CD14-positive monocyte (primary cell): ENCODE data around the gene GYPC. TPM values are rescaled to one million over a fixed set of nuclear protein-coding genes. Genes with fewer than 3 reads are reported as not detected.
A peak's percentile ranks its signal among the peaks of the same experiment; 100 is the strongest.

ENCODE experiments used
- DNase-seq, 3 donors: peaks; one replicate each; pipeline ENCODE4 v3.0.0-alpha.2; 2011 to 2022
- H2AFZ ChIP-seq: 2 replicates; pipeline ENCODE4 v1.6.0; 2012; ENCODE audit warnings: mild to moderate bottlenecking, low read depth, low read length, inconsistent platforms; ENCODE audit not compliant: insufficient read depth, poor library complexity, severe bottlenecking
- H3K27ac ChIP-seq, 2 donors: 1 replicate in 1 of 2; 2 replicates in 1 of 2; pipeline ENCODE4 v1.5.1; 2012 to 2013; ENCODE audit warnings: low read length in 2 of 2, control low read depth in 1 of 2, inconsistent platforms in 1 of 2, low read depth in 1 of 2, mild to moderate bottlenecking in 1 of 2
- H3K27me3 ChIP-seq, 2 donors: one replicate each; pipeline versions ENCODE4 v1.6.0 to v1.6.1; 2011 to 2013; ENCODE audit warnings: low read length in 2 of 2; ENCODE audit not compliant: control insufficient read depth in 2 of 2, insufficient read depth in 2 of 2
- H3K36me3 ChIP-seq, 2 donors: replicated peaks in 1 of 2; 1 replicate in 1 of 2; 2 replicates in 1 of 2; pipeline versions ENCODE4 v1.5.1 to v1.6.1; 2012 to 2013; ENCODE audit warnings: low read length in 2 of 2, control low read depth in 1 of 2, inconsistent platforms in 1 of 2, mild to moderate bottlenecking in 1 of 2; ENCODE audit not compliant: insufficient read depth in 2 of 2, control insufficient read depth in 1 of 2
- H3K4me1 ChIP-seq, 2 donors: 1 replicate in 1 of 2; 2 replicates in 1 of 2; pipeline versions ENCODE4 v1.5.1 to v1.6.1; 2012 to 2013; ENCODE audit warnings: low read length in 2 of 2, control low read depth in 1 of 2, inconsistent platforms in 1 of 2, mild to moderate bottlenecking in 1 of 2, moderate library complexity in 1 of 2; ENCODE audit not compliant: insufficient read depth in 2 of 2, control insufficient read depth in 1 of 2
- H3K4me2 ChIP-seq: replicated peaks from 2 replicates; pipeline ENCODE3; 2012; ENCODE audit warnings: low read length, moderate library complexity, mild to moderate bottlenecking; ENCODE audit not compliant: poor library complexity, severe bottlenecking; ENCODE audit errors: extremely low read depth
- H3K4me3 ChIP-seq, 3 experiments: fragments of 200-600 bp in 1 of 3; sonication (generic) in 1 of 3; replicated peaks in 1 of 3; 1 replicate in 2 of 3; 2 replicates in 1 of 3; pipeline ENCODE4 v1.5.1; 2011 to 2013; ENCODE audit warnings: low read length in 3 of 3, mild to moderate bottlenecking in 3 of 3, control low read depth in 2 of 3, low read depth in 2 of 3, inconsistent platforms in 1 of 3, moderate library complexity in 1 of 3
- H3K79me2 ChIP-seq: 2 replicates; pipeline ENCODE4 v1.6.0; 2012; ENCODE audit warnings: mild to moderate bottlenecking, control low read depth, inconsistent platforms, low read length, moderate library complexity; ENCODE audit not compliant: insufficient read depth
- H3K9ac ChIP-seq: 2 replicates; pipeline ENCODE4 v1.6.0; 2017; ENCODE audit warnings: low read length, mild to moderate bottlenecking; ENCODE audit not compliant: insufficient read depth, poor library complexity, severe bottlenecking
- H3K9me3 ChIP-seq, 2 donors: replicated peaks in 1 of 2; 1 replicate in 1 of 2; 2 replicates in 1 of 2; pipeline versions ENCODE4 v1.5.1 to v1.6.1; 2012 to 2013; ENCODE audit warnings: low read length in 2 of 2, control low read depth in 1 of 2; ENCODE audit not compliant: control insufficient read depth in 1 of 2, insufficient read depth in 1 of 2
- H4K20me1 ChIP-seq: 2 replicates; pipeline ENCODE4 v1.6.0; 2012; ENCODE audit warnings: mild to moderate bottlenecking, low read length, control low read depth, moderate library complexity; ENCODE audit not compliant: insufficient read depth
- H3K27ac Mint-ChIP-seq, 7 donors: one replicate each; pipeline ENCODE4 v1.8.0; 2020; ENCODE audit warnings: mild to moderate bottlenecking in 7 of 7, mixed read lengths in 7 of 7, moderate library complexity in 6 of 7, inconsistent platforms in 2 of 7
- H3K27me3 Mint-ChIP-seq, 3 donors: one replicate each; pipeline ENCODE4 v1.8.0; 2021 to 2022; ENCODE audit warnings: low read depth in 3 of 3, mild to moderate bottlenecking in 3 of 3, mixed read lengths in 3 of 3, moderate library complexity in 3 of 3, inconsistent platforms in 1 of 3
- H3K36me3 Mint-ChIP-seq, 2 donors: one replicate each; pipeline ENCODE4 v1.8.0; 2020; ENCODE audit warnings: mixed read lengths in 2 of 2, inconsistent platforms in 1 of 2, mild to moderate bottlenecking in 1 of 2
- H3K4me1 Mint-ChIP-seq: one replicate; pipeline ENCODE4 v1.8.0; 2020; ENCODE audit warnings: mild to moderate bottlenecking, mixed read lengths
- H3K4me3 Mint-ChIP-seq, 2 donors: one replicate each; pipeline ENCODE4 v1.8.0; 2020; ENCODE audit warnings: mild to moderate bottlenecking in 2 of 2, mixed read lengths in 2 of 2, moderate library complexity in 1 of 2
- H3K9me3 Mint-ChIP-seq, 7 donors: one replicate each; pipeline ENCODE4 v1.8.0; 2020 to 2022; ENCODE audit warnings: mixed read lengths in 7 of 7, mild to moderate bottlenecking in 6 of 7, moderate library complexity in 6 of 7, inconsistent platforms in 2 of 7
- WGBS: methylation state at CpG from one replicate; pipeline ENCODE4 v1.1.5; 2013; ENCODE audit warnings: missing lambda C conversion rate; ENCODE audit not compliant: insufficient coverage; 5-methylcytosine and 5-hydroxymethylcytosine counted together
- intact Hi-C, 2 donors: fragments of 100-400 bp; cut with micrococcal nuclease; formaldehyde crosslinking; loops; one replicate each; pipeline versions ENCODE4 v1.15.0 to v1.15.1; 2023
- polyA plus RNA-seq, 3 donors: library from polyadenylated mRNA; depleted of rRNA in 1 of 3; unstranded in 2 of 3; stranded (reverse) in 1 of 3; fragments of 300-500 nt in 2 of 3; fragments of >200 nt in 1 of 3; fragmentation: Illumina TruSeq in 2 of 3; gene quantifications; 1 replicate in 2 of 3; 2 replicates in 1 of 3; pipeline ENCODE4 v1.2.3, GENCODE V29; 2012 to 2021
- TF ChIP-seq, protein P1 (sequence below): fragments of 200-600 bp; IDR thresholded peaks from one replicate; pipeline ENCODE4 v1.8.0; 2022; ENCODE audit warnings: antibody characterized with exemption, mild to moderate bottlenecking

GYPC gene
- polyA plus RNA-seq, 3 donors, result 20.0 to 36.1 (median 21.7) TPM

DNA sequence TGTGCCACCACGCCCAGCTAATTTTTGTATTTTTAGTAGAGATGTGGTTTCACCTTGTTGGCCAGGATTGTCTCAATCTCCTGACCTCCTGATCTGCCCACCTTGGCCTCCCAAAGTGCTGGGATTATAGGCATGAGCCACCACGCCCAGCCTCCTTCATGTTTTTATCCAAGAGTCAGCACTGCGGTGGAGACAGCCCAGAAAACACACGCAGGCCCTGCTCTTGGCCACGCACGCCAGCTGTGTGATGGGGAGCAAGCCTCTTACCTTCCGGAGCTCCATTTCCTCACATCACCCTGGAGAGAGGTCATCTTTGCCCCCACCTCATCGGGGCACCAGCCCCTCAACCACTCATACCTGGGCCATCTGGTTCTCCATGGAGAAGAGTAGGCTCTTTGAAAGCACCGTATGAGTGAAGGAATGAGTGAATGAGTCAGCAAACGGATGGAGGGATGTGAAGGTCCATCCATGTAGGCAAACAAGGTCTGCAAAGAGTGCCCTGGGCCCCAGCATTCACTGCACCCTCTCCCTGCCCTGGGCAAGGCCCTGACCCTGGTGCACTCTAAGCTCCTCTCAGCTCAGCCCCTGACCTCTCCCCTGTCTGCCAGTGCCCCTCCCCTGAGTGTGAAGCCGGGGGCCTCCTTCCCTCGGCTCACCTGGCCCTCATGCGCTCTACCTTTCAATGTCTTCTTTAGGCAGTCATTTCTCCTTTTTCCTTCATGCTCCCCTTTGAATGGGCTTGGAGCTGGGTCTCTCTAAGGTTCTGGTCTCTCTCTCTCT lies 7.4 kb downstream of the GYPC start:
- Histone ChIP-seq H3K4me3 (no peak overlapping the region), H3K4me2 (no peak overlapping the region), H4K20me1 (peaks cover 6% of the 10 kb centered on the region), H3K36me3 (no peaks in the 10 kb centered on the region), H2AFZ (no peak overlapping the region), H3K27me3 (no peaks in the 10 kb centered on the region), H3K9me3 (no peaks in the 10 kb centered on the region), H3K27ac (peak overlapping the region in 1 of 2 donors; percentile 2), H3K79me2 (peaks cover 96% of the 10 kb centered on the region), H3K4me1 (peaks cover 61 to 68% of the 10 kb centered on the region in 2 donors), H3K9ac (no peak overlapping the region)
- Mint-ChIP-seq H3K27ac (peak overlapping the region in 6 of 7 donors; percentile 28 to 99 (median 76)), H3K4me1 (peaks cover 79% of the 10 kb centered on the region), H3K27me3 (peaks cover 0 to 5% (median 2%) of the 10 kb centered on the region in 3 donors), H3K36me3 (peaks cover 16 to 32% of the 10 kb centered on the region in 2 donors), H3K9me3 (no peaks in the 10 kb centered on the region), H3K4me3 (peak overlapping the region in 1 of 2 donors; percentile 23)
- TF ChIP-seq, protein P1, sequence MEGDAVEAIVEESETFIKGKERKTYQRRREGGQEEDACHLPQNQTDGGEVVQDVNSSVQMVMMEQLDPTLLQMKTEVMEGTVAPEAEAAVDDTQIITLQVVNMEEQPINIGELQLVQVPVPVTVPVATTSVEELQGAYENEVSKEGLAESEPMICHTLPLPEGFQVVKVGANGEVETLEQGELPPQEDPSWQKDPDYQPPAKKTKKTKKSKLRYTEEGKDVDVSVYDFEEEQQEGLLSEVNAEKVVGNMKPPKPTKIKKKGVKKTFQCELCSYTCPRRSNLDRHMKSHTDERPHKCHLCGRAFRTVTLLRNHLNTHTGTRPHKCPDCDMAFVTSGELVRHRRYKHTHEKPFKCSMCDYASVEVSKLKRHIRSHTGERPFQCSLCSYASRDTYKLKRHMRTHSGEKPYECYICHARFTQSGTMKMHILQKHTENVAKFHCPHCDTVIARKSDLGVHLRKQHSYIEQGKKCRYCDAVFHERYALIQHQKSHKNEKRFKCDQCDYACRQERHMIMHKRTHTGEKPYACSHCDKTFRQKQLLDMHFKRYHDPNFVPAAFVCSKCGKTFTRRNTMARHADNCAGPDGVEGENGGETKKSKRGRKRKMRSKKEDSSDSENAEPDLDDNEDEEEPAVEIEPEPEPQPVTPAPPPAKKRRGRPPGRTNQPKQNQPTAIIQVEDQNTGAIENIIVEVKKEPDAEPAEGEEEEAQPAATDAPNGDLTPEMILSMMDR, result no peak
- WGBS, result 67% methylated on average over 3 of the region's 13 CpGs
- DNase-seq, result no peak
- intact Hi-C loops, result no loop called here

DNA sequence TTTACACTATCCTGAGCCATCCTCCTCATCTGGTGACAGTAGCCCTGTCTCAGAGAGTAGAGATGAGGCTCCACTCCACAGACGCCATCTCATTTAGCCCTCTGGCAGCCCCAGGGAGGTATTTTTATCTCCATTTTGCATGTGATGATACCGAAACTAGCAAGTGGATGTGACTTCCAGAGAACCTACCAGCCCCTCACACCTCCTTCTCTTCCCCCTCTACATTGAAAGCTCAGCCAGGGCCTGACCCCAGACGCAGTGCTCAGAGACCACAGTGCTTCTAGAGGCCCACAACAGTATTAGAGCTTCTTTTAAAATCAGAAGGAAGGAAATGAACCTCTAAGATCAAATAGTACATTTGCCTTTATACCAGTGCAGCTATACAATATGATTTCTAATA lies 8.3 kb downstream of the GYPC start:
- peak overlapping the region in 4 of 7 donors; percentile 28 to 91 (median 66) for H3K27ac Mint-ChIP-seq
- Histone ChIP-seq H3K27ac (peak overlapping the region in 1 of 2 donors; percentile 2), H3K9me3 (no peaks in the 10 kb centered on the region), H3K27me3 (no peaks in the 10 kb centered on the region), H3K79me2 (peaks cover 100% of the 10 kb centered on the region), H2AFZ (no peak overlapping the region), H3K4me1 (peaks cover 52 to 59% of the 10 kb centered on the region in 2 donors), H3K4me3 (no peak overlapping the region), H3K4me2 (no peak overlapping the region), H3K36me3 (peaks cover 0 to 7% of the 10 kb centered on the region in 2 donors), H3K9ac (no peak overlapping the region), H4K20me1 (peaks cover 6% of the 10 kb centered on the region)
- intact Hi-C loops, result no loop called here
- peaks cover 0 to 5% (median 2%) of the 10 kb centered on the region in 3 donors for H3K27me3 Mint-ChIP-seq
- no peak for DNase-seq
- H3K4me1 Mint-ChIP-seq, result peaks cover 72% of the 10 kb centered on the region
- TF ChIP-seq, protein P1, result no peak
- H3K4me3 Mint-ChIP-seq, result no peak overlapping the region
- no peaks in the 10 kb centered on the region for H3K9me3 Mint-ChIP-seq
- WGBS, result no CpG with 5 or more reads among the region's 3 CpGs
- peaks cover 16 to 32% of the 10 kb centered on the region in 2 donors for H3K36me3 Mint-ChIP-seq
